ENCODE data around the gene MEIOSIN.

The MEIOSIN gene

GRCh38 chr19:45693106-45693788 lies 40.0 kb upstream of the MEIOSIN start:
- peak overlapping the region; percentile 89 for H3K4me3 ChIP-seq (ENCODE audit: low read depth, low read length)
- peak; percentile 68 for DNase-seq (ENCODE audit: low read depth)
- TF ChIP-seq MYC (IDR thresholded peaks at IDR 0.05; ENCODE audit: low read depth, low read length), result no peak
- peak; percentile 78 for TF ChIP-seq CTCF (IDR thresholded peaks at IDR 0.05; ENCODE audit: low read depth, low read length)
- TF ChIP-seq, protein P1, sequence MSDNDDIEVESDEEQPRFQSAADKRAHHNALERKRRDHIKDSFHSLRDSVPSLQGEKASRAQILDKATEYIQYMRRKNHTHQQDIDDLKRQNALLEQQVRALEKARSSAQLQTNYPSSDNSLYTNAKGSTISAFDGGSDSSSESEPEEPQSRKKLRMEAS (IDR thresholded peaks at IDR 0.05; ENCODE audit: low read depth, low read length), result no peak

DNA sequence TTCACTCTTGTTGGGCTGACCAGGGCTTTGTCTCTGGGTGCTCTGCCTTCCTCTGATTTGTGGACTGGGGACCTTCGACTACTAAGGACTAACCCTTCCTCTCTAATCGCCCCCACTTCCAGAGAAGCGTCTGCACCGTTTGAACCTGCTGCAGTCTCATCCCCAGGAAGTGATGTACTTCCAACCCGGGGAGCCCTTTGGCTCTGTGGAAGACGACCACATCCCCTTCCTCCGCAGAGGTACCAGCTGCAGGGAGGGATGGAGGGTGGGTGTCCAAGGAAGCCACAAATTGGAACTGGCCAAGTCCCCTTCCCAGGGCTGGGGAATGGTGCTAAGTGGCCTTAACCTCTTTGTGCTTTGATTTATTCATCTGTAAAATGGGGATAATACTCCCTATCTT lies 31.6 kb upstream of the MEIOSIN start:
- TF ChIP-seq CTCF (IDR thresholded peaks at IDR 0.05; ENCODE audit: low read depth, low read length) (no peak), MYC (IDR thresholded peaks at IDR 0.05; ENCODE audit: low read depth, low read length) (no peak), POLR2A (IDR thresholded peaks at IDR 0.05; ENCODE audit: extremely low read depth, insufficient read length) (no peak)
- TF ChIP-seq, protein P1 (IDR thresholded peaks at IDR 0.05; ENCODE audit: low read depth, low read length), result no peak
- H3K4me3 ChIP-seq (ENCODE audit: low read depth, low read length), result no peak overlapping the region
- DNase-seq (ENCODE audit: low read depth), result no peak

- H3K4me3 ChIP-seq (ENCODE audit: low read depth, low read length), result no peak overlapping the region
- TF ChIP-seq CTCF (IDR thresholded peaks at IDR 0.05; ENCODE audit: low read depth, low read length), result no peak
- DNase-seq (ENCODE audit: low read depth), result no peak
These were observed 28.1 kb upstream of the MEIOSIN start for GRCh38 chr19:45705115-45705514.

- H3K4me3 ChIP-seq (ENCODE audit: low read depth, low read length), result no peak overlapping the region
- no peak for TF ChIP-seq CTCF (IDR thresholded peaks at IDR 0.05; ENCODE audit: low read depth, low read length)
- no peak for TF ChIP-seq POLR2A (IDR thresholded peaks at IDR 0.05; ENCODE audit: extremely low read depth, insufficient read length)
- TF ChIP-seq, protein P1 (IDR thresholded peaks at IDR 0.05; ENCODE audit: low read depth, low read length), result no peak
- no peak for TF ChIP-seq MYC (IDR thresholded peaks at IDR 0.05; ENCODE audit: low read depth, low read length)
- no peak for DNase-seq (ENCODE audit: low read depth)
These were observed 27.4 kb upstream of the MEIOSIN start for GRCh38 chr19:45705710-45706415.

- TF ChIP-seq, protein P1 (IDR thresholded peaks at IDR 0.05; ENCODE audit: low read depth, low read length), result no peak
- TF ChIP-seq MYC (IDR thresholded peaks at IDR 0.05; ENCODE audit: low read depth, low read length) (no peak), CTCF (IDR thresholded peaks at IDR 0.05; ENCODE audit: low read depth, low read length) (no peak), POLR2A (IDR thresholded peaks at IDR 0.05; ENCODE audit: extremely low read depth, insufficient read length) (no peak)
- no peak overlapping the region for H3K4me3 ChIP-seq (ENCODE audit: low read depth, low read length)
- DNase-seq (ENCODE audit: low read depth), result no peak
These were observed 22.7 kb upstream of the MEIOSIN start for GRCh38 chr19:45710356-45711130.
